ENCODE data around the gene ERCC6. TPM values are rescaled to one million over a fixed set of nuclear protein-coding genes. Genes with fewer than 3 reads are reported as not detected.

The ERCC6 gene
- total RNA-seq, 1 experiment from 2014 or later: 24.5 TPM

DNA sequence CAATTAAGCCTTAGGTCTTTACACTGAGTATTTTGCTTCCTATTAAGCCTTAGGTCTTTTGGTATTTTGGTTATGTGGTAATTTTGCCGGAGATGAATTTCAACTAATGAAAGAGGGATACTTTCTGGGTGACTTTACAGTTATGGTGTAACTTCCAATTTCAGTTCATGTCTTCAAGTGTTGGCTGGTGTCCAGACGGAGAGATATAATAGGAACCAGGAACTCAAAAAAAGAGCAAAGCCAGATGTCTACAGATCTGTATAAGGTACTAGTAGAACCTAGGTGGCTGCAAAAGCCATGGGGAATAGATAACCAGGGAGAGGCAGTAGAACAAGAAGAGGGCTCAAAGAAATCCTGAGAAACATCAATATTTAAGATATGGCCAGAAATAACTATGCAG lies 12.3 kb downstream of the ERCC6 start:
- Histone ChIP-seq H3K36me3 (peaks cover 80% of the 10 kb centered on the region), H3K9me3 (no peaks in the 10 kb centered on the region), H3K27me3 (no peaks in the 10 kb centered on the region), H3K4me3 (no peak overlapping the region)
- no peak for DNase-seq

DNA sequence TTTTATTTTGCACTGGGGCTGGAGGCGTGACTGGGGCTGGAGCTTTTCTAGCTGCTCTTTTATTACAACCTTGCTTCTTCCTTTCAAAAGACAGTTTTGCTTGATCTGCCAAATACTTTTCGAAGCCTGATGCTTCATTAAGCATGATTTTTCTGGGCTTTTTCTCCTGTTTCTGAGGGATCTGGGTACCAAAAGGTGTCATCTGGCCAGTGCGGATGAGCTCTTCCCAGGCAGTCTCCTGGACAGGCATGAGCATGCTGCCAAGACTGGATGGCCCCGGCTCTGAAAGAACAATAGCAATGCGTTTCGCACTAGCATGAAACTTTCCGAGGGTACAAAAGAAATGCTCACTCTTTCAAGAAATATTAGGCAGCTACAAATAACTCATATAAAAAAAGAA lies 14.4 kb downstream of the ERCC6 start:
- Histone ChIP-seq H3K27me3 (no peaks in the 10 kb centered on the region), H3K9me3 (no peaks in the 10 kb centered on the region), H3K36me3 (peaks cover 72% of the 10 kb centered on the region), H3K4me3 (no peak overlapping the region)
- no peak for DNase-seq

GRCh38 chr10:49523301-49523700 lies 15.6 kb downstream of the ERCC6 start:
- no peaks in the 10 kb centered on the region for H3K9me3 ChIP-seq
- no peak for DNase-seq
- H3K4me3 ChIP-seq: no peak overlapping the region
- peaks cover 69% of the 10 kb centered on the region for H3K36me3 ChIP-seq
- no peaks in the 10 kb centered on the region for H3K27me3 ChIP-seq

- no peaks in the 10 kb centered on the region for H3K27me3 ChIP-seq
- H3K4me3 ChIP-seq: no peak overlapping the region
- no peak for DNase-seq
- H3K36me3 ChIP-seq: peaks cover 64% of the 10 kb centered on the region
- no peaks in the 10 kb centered on the region for H3K9me3 ChIP-seq
Observed at GRCh38 chr10:49521062-49521461, 17.9 kb downstream of the ERCC6 start.

DNA sequence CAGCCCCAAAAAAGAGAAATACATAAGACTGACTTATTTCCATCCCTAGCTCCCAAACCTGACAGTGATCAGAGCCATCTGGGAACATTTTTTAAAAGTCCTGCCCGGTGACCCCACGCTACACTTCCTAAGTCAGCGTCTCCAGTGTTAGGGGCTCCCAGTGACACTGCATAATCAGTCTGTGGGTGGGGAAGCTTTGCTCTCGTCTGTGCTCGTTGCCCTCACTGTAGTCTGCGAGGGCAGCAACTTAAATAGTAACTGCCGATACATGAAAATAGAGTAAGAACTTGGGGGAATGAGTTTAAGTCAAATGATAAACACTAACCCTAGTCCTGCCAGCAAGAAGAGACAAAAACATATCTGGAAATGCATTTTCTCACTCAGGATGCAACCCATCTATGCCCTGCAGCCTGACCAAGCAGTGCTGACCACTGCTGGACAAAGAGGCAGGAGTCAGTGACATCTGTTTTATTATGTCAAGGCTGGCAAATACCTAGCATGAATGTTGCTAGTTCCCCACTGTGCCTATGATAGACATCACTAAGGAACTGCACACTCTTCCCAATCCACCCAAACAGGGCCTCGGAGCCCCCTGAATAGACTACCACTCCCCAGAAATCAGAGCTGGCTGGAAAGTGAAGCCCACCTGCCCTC lies 18.7 kb downstream of the ERCC6 start:
- no peak overlapping the region for H3K4me3 ChIP-seq
- DNase-seq: no peak
- no peaks in the 10 kb centered on the region for H3K9me3 ChIP-seq
- no peaks in the 10 kb centered on the region for H3K27me3 ChIP-seq
- H3K36me3 ChIP-seq: peaks cover 59% of the 10 kb centered on the region

- no peak for DNase-seq
- H3K27me3 ChIP-seq: no peaks in the 10 kb centered on the region
- H3K36me3 ChIP-seq: peaks cover 59% of the 10 kb centered on the region
- no peaks in the 10 kb centered on the region for H3K9me3 ChIP-seq
- H3K4me3 ChIP-seq: no peak overlapping the region
Observed at GRCh38 chr10:49519717-49520116, 19.2 kb downstream of the ERCC6 start.

DNA sequence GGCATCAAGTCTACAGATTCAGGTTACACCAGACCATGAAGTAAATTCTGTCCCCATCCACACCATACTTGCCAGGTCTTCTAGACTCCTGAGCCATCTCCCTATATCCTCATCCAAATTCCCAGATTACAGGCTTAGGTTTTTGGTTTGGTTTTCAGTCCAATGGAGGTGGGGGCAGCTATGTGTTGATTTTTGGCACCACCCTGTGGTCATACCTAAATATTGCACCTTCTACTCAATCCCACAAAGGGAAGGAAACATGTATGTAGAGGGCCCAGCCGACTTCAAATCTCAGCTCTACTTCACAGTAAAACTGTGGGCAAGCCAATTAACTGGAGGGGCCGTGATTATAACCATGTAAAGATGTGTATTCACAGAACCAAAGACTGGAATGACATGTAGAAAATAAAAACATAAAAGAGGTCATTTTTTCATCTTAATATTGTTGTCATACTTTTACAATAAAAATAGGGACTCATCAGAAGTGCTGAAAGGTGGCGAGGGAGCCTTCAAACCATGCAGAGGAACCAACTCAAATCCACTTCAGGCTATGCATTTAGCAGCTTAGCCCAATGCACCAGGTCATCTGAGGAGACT lies 19.8 kb downstream of the ERCC6 start:
- Histone ChIP-seq H3K36me3 (peaks cover 52% of the 10 kb centered on the region), H3K9me3 (no peaks in the 10 kb centered on the region), H3K27me3 (no peaks in the 10 kb centered on the region), H3K4me3 (no peak overlapping the region)
- peak; percentile 39 for DNase-seq

GRCh38 chr10:49518566-49518965 lies 20.4 kb downstream of the ERCC6 start:
- Histone ChIP-seq H3K36me3 (peaks cover 47% of the 10 kb centered on the region), H3K27me3 (no peaks in the 10 kb centered on the region), H3K9me3 (no peaks in the 10 kb centered on the region), H3K4me3 (no peak overlapping the region)
- DNase-seq: no peak

DNA sequence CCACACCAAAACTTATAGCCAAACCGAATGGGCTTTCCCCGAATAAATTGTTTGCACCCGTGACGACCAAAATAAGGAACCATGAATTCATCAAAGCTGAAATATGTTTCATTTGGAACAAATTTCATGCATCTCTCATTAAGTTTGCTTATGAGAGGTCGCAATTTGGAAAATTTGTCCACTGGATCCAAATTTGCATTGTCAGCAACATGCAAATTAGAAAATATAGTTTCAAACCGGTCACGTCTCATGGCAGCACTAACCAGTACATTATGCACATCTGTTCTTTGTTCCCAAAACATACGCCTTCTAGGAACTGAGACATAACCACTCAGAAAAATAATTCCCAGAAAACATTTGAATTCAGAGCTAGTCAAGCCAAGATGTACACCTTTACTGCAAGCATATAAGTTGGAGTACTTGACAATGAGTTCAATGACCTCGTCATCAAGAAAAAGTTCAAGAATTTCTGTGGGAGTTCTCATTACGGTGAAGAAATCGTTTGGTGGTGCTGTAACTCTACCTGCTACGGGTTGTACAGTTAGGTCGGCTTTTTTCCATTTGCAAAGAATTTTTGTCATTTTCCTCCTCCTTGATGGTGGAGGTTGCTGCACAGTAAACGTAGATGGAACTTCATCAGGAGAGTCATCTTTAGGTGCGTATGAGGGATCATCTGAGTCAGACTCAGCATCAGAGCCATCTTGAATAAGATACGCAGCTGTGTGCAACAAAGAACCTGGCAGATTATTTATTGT lies 22.5 kb downstream of the ERCC6 start:
- no peaks in the 10 kb centered on the region for H3K27me3 ChIP-seq
- no peak overlapping the region for H3K4me3 ChIP-seq
- H3K36me3 ChIP-seq: peaks cover 48% of the 10 kb centered on the region
- DNase-seq: no peak
- H3K9me3 ChIP-seq: no peaks in the 10 kb centered on the region

DNA sequence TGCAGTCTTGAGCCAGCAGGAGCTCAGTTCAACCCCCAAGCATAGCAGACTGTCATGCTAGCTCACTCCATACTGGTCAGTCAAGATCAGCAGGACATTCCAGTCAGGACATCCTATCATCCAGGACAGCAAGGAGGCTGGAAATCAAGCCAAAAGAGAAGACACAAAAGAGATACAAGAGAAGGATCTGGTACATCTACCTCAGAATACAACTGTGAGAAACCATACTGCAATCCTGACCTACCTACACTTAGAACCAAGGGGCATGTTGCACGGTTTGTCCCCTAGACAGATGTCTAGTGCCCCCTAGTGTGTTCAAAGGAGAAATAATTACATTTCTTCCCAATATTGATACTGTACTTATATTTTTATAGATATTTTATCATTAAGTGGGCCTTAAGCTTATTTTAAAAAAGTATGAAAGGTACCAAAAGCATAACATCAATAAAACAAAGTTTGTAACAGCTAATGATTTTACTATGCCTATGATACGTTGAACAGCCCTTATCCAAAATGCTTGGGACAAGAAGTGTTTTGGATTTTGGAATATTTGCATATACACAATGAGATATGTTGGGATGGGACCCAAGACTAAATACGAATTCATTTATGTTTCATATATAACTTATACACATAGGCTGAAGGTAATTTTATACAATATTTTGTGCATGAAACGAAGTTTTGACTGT lies 26.7 kb downstream of the ERCC6 start:
- peak; percentile 25 for DNase-seq
- H3K4me3 ChIP-seq: no peak overlapping the region
- H3K36me3 ChIP-seq: peaks cover 25% of the 10 kb centered on the region
- no peaks in the 10 kb centered on the region for H3K27me3 ChIP-seq
- H3K9me3 ChIP-seq: no peaks in the 10 kb centered on the region

DNA sequence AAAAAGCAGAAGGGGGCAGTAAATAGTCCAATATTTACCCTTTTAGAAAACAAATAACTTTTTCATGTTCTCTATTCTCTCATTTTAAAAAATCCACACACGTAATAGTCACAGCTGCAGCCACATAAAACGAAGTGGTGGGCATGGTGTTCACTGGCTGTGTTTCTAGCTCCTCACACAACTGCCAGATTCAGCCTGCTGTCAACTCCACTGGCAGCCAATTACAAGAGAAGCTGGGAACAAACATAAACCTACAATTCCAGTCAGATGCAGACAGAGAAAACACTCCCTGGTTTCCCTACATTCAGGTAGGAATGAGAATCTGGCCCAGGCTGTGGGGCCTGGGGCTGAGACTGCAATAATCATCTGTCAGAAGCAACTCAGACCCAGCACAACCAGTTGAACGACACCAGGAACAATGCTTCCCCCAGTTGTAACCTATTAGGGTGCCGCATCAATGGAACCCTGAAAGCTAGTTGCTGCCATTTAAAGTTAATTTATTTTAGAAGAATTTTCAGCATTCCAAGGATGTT lies 29.1 kb downstream of the ERCC6 start:
- no peak overlapping the region for H3K4me3 ChIP-seq
- H3K36me3 ChIP-seq: peaks cover 11% of the 10 kb centered on the region
- no peaks in the 10 kb centered on the region for H3K9me3 ChIP-seq
- no peaks in the 10 kb centered on the region for H3K27me3 ChIP-seq
- DNase-seq: no peak

DNA sequence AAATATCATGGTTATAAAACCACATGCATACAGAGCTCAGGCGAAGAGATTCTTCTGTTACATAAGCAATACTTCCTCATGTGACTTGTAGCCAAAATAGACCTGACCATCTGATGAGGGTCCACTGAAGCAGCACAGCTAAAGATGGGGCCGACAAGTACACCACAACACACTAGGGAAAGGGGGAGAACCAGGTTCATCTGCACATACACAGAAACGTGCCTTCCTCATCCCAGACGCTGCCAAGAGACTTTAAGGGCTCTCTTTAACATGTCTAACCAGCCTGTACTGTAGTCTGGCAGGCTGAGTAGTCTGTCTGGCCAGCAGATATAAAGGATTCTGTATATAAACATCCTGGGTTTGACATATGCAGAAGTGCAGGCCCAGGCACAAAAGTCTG lies 30.3 kb downstream of the ERCC6 start:
- no peaks in the 10 kb centered on the region for H3K9me3 ChIP-seq

DNA sequence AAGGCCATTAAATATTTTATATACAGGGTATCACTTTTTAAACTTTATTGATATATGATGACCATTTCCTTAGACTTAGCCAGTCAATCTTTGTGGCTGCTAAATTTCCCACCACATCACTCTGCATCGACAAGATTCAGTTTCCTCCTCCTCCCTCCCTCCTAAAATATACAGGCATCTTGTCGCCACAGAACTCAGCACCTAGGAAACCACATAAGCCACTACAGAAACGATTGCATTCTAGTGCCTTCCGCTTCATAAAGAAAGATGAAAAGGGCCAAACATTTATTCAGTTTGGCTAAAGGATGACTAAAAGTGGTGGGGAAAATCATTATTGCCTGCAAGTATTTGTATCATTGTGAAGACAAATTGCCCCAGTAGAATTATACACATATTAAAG lies 30.7 kb downstream of the ERCC6 start:
- H3K4me3 ChIP-seq: no peak overlapping the region
- peaks cover 10% of the 10 kb centered on the region for H3K36me3 ChIP-seq
- no peaks in the 10 kb centered on the region for H3K27me3 ChIP-seq
- DNase-seq: no peak
- H3K9me3 ChIP-seq: no peaks in the 10 kb centered on the region

More for the DNA sequence above, 30.3 kb downstream of the ERCC6 start:
- peaks cover 10% of the 10 kb centered on the region for H3K36me3 ChIP-seq
- peak; percentile 39 for DNase-seq
- H3K4me3 ChIP-seq: no peak overlapping the region
- H3K27me3 ChIP-seq: no peaks in the 10 kb centered on the region

GRCh38 chr10:49505589-49505988 lies 33.3 kb downstream of the ERCC6 start:
- Histone ChIP-seq H3K27me3 (no peaks in the 10 kb centered on the region), H3K36me3 (peaks cover 9% of the 10 kb centered on the region), H3K4me3 (no peak overlapping the region), H3K9me3 (no peaks in the 10 kb centered on the region)
- DNase-seq: no peak

- DNase-seq: no peak
- Histone ChIP-seq H3K9me3 (no peaks in the 10 kb centered on the region), H3K27me3 (no peaks in the 10 kb centered on the region), H3K36me3 (peaks cover 14% of the 10 kb centered on the region), H3K4me3 (no peak overlapping the region)
Observed at GRCh38 chr10:49505076-49505475, 33.8 kb downstream of the ERCC6 start.

DNA sequence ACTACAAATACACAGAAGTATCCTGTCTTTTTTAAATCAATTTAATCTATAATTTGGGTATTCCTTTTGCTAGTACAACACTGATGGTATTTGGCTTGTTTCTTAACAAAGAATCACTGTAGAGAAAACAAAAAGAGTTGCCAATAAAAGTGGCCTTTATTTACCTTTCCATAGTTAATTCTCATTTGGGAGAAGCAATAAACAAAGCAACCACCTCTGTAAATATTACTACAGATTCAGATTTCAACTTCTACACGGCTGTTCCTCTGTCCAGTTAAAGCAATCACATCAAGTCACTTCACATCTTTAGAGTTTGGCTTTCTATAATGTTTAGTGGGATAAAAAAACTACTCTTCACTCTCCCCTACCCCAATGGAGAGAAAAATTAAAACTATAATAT lies 34.4 kb downstream of the ERCC6 start:
- DNase-seq: no peak
- peaks cover 16% of the 10 kb centered on the region for H3K36me3 ChIP-seq

DNA sequence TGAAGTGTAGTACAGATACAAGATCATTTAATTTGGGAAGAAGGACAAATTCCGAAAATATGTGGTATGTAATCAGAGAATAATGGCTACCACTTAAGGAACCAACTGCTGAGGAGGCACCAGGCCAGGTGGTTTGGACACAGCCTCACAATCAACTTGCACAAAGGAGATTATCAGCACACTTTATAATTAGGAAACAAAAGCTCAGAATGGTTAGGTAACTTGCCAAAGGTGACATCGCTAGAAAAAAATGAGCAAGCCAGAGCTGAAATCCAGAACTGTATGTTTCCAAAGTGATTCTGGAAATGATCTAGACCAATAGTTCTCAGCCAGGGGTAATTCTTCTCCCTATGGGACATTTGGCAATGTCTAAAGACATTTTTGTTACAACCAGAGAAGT lies 36.6 kb downstream of the ERCC6 start:
- no peaks in the 10 kb centered on the region for H3K27me3 ChIP-seq
- no peak overlapping the region for H3K4me3 ChIP-seq
- peaks cover 16% of the 10 kb centered on the region for H3K36me3 ChIP-seq
- DNase-seq: peak; percentile 44
- no peaks in the 10 kb centered on the region for H3K9me3 ChIP-seq

More for the DNA sequence above, 34.4 kb downstream of the ERCC6 start:
- Histone ChIP-seq H3K27me3 (no peaks in the 10 kb centered on the region), H3K9me3 (no peaks in the 10 kb centered on the region), H3K4me3 (no peak overlapping the region)

All from MG63 (cell line).